HG03064 (cell line): ENCODE measurements around the gene PPFIA4.

ENCODE experiments used
- ATAC-seq: cut with Tn5 transposase; IDR thresholded peaks from one replicate; pipeline ENCODE4 v1.9.1; 2021; ENCODE audit warnings: low read depth; ENCODE audit not compliant: unreplicated experiment

The PPFIA4 gene

DNA sequence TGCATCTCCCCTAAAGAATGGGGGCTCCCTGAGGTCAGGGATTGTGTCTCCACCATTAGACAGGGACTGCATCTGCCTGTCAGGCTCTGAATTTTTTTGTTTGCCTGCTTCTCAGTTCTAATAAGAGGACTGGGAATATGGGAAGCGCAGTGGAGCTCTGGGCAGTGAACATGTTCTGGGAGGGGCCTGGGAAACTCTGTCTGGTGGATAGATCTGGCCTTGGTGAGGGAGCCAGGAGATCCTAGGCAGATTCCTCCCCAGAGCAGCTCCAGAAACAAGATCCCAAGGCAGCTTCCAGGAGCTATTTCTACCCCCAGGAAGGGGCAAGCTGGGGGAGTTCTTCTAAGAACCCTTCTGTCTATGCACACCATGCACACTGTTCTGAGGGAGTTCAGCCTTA lies 72.2 kb downstream of the PPFIA4 start:
- no peak for ATAC-seq

DNA sequence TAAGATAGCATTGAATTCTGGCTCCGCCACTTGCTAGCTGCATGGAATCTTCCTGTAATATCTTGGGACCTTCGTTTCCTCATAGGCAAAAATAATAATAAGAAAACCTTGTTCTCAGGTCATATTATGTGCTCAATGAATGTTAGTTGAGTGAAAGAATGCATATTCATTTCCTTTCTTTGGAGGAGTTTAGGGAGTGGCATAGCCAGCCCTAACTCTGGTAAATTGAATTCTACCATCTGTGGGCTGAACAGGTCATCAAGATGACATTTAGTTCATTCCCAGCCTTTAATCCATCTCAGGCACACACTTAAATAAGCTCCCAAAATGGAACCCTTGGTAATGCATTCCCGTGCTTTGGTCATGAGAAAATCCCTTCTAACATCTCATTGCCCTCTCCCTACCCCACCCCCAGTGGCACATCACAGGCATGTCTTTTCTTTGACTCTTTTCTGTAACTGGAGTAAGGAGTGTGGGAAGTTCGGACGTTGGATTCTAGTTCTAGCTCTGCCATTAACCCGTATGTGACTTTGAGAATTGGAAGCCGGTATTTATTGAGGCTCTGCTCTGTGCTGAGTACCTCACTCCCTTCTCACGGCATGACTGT lies 72.7 kb downstream of the PPFIA4 start:
- ATAC-seq, result no peak

DNA sequence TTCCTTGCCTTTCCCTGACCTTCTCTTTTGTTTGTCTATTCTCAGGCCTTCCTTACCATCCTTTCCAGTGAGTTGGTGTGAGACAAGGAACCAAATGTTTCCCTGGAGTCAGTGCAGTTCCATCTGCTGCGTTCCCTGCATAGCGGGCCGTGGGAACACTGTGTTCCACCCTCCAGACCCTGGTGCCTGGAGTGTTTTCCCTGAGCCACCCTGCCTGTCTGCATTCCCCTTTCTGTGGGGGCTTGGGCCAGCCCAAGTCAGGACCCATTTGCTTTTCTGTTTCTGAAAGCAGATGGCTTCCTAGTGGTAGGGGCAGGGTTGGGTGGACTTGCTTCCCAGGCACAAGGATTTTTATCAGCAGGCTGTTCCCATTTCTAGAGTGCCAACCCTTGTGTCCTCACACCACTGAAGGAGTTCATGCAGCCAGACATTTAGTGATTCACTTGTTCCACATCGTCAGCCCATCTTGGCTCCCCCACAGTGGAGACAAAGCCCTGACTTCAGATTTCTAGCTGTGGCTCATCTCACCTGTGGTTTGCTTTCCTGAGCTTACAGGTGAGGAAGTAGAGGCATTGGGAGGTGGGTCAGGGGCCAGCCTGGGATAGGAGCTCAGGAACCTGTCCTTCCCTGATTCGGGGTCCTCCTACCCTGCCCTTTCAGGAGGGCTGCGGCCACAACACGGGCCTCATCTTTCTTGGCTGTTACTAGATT lies 73.7 kb downstream of the PPFIA4 start:
- ATAC-seq, result no peak

- ATAC-seq, result no peak
Observed at GRCh38 chr1:203100516-203100869, 74.2 kb downstream of the PPFIA4 start.

GRCh38 chr1:203101813-203102634 lies 75.7 kb downstream of the PPFIA4 start:
- ATAC-seq, result no peak

DNA sequence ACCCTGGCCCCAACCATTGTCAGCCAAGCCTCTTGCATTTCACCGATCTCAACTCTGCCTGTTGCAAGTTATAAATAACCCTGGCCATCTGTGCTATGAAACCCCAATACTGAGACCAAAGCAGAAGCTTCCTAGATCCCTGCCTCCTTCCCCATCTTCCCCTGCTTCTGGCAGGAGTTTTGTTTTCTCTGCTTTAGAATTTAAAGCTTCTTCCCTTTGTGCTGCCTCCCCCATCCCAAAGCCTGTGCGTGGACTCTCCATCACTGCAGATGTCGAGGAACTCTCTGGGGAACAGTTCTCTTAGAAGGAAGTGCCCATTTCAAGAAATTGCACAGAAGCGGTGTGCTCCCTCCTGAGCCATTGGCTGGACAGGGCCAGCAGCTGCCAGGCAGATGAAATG lies 76.9 kb downstream of the PPFIA4 start:
- no peak for ATAC-seq

GRCh38 chr1:203103829-203104495 lies 77.7 kb downstream of the PPFIA4 start:
- no peak for ATAC-seq

GRCh38 chr1:203104789-203105390 lies 78.6 kb downstream of the PPFIA4 start:
- ATAC-seq, result no peak

DNA sequence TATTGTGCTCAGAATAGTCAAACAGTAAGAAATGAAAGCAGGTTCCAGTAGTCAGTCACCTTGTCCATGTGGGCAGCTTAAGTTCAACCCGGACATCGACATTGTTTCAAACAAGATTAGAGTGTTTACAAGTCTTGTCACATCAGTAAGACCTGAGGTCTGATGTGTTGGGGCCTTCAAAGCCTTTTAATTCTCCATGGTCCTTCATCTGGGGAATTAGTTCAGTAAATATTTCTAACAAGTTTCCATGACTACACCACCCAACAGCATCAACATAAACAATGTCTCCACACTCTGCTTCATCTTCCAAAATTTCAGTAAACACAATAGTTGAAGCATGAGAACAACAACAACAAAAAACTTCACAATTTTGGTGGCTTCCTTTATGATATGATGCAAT lies 86.2 kb downstream of the PPFIA4 start:
- ATAC-seq, result no peak

DNA sequence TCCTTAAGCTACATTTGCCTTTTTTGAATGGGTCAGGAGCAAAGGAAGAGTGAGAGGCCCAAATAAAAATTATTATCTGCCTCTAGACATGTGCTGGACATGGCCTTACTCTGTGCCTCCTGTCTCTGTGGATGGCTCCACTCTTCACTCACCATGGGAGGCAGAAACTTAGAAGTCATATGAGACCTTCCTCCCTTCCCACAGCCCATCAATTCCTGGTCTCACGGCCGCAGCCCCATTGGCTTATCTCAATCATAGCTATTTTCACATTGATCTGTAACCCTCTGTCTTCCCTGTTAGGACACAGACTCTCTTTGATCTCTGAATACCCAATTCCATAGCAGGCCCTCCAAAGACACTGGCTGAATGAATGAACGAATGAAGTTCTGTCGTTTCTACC lies 87.0 kb downstream of the PPFIA4 start:
- no peak for ATAC-seq

GRCh38 chr1:203114202-203114601 lies 87.9 kb downstream of the PPFIA4 start:
- ATAC-seq, result no peak

- ATAC-seq, result no peak
Observed at GRCh38 chr1:203116091-203116820, 90.0 kb downstream of the PPFIA4 start.

GRCh38 chr1:203117611-203118575 lies 91.6 kb downstream of the PPFIA4 start:
- no peak for ATAC-seq

DNA sequence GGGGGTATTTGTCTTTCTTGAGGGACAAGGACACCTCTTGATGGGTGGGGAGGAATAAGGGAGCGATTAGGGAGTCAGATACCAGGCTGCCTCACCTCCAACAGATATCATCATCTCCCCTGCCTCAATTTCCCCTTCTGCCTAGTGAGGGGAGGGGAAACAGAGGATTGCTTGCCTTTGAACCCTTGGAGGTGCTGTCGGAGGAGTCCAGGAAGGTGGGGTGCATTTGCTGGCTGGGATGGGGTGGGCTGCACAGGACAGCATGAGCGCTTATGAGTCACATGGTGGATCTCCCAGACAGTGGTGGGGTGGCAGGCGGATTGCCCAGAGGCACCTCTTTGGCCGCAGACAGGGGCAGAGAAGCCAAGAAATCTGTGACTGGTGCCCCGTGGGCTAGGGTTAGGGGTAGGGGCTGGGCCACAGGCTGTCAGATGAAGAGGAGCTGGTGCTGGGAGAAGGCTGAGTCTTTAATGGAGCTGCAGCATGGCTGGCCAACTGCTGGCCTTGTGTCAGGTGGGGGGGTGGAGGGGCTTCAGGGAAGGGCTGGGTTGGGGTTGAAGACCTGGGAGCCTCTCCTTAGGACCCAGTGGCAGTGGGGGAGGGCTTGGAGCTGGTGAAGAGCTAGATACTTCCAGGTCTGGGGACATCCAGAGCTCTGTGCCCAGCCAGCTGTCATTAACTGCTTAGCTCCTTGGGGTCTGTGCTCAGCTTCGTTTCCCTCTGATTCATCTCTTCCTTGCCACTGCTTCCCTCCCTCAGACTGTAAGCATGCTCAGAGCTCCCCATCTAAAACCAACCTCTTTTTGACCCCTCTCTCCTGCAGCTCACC lies 94.2 kb downstream of the PPFIA4 start:
- ATAC-seq, result no peak

DNA sequence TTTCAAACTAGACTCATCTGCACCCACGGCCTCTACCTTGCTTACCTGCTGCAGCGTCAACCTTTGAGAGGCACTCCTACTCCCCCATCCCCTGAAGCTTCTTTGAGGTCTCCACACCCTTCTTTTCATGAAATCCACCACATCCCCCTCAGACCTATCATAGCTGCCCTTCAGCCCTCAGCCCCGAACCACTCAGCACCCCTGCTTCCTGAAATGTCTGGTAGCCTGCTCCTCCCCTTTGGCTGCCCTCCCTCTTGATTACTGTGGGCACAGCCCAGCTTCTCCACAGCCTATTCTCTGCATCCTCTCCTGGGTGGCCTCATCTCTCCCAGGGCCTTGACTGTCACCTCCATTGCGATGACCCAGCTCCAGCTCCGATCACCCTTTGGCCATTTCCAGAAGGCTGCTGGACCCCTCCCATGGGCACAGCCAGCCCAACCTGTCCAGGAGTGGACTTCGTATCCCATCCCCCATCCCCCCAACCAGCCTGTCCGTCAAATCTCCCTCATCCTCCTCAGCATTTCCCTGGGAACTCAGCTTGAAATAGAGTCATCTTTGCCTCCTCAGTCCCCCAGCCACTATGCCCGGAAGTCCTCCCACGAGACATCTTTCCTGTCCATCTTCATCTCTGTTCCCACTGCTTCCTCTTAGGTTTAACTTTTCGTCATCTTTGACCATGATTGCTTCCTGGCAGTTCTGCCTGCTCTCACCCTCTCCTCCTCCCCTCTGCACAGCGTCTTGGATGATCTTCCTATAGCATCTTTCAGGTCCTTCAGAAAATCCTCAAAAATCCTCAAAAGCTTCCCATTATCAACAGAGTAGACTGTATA lies 95.1 kb downstream of the PPFIA4 start:
- ATAC-seq, result no peak

GRCh38 chr1:203122159-203122558 lies 95.9 kb downstream of the PPFIA4 start:
- no peak for ATAC-seq

GRCh38 chr1:203124011-203124410 lies 97.7 kb downstream of the PPFIA4 start:
- ATAC-seq, result no peak
